HepG2 (cell line): ENCODE measurements around the gene DEUP1. TPM values are rescaled to one million over a fixed set of nuclear protein-coding genes. Genes with fewer than 3 reads are reported as not detected.

Experiments
- ATAC-seq: fragments of 200-7000 bp; cut with Tn5 transposase; 3 replicates; pipeline ENCODE4 v1.9.1; 2020; ENCODE audit warnings: mild to moderate bottlenecking, moderate library complexity
- BruUV-seq: library from RNA; stranded (reverse); fragments of 400-500 nt; replicated peaks from 2 replicates; lab custom pipeline; 2021; lab: Mats Ljungman, UMichigan
- CTCF ChIA-PET: fragments of 300-600 bp; formaldehyde crosslinking; extraction: SDS; loops from one replicate; lab custom pipeline; 2021; ENCODE audit warnings: low total read pairs, inconsistent platforms, low intra/inter-chr PET ratio; lab: Yijun Ruan, JAX
- POLR2A ChIA-PET: fragments of 350-600 bp; sonication (Branson Sonifier 250); formaldehyde crosslinking; loops from one replicate; lab custom pipeline; 2020; ENCODE audit warnings: antibody characterized with exemption, inconsistent platforms; lab: Yijun Ruan, JAX
- DNase-seq: peaks from one replicate; pipeline ENCODE4 v3.0.0-alpha.2; 2015; ENCODE audit warnings: low spot score
- FAIRE-seq: peaks from 3 replicates; lab custom pipeline; 2011; peaks lifted over from hg19 to GRCh38; lab: Jason Lieb, UNC
- H2AFZ ChIP-seq: one replicate; pipeline ENCODE4 v1.6.1; 2011; ENCODE audit warnings: low read length, inconsistent platforms
- H3K27ac ChIP-seq: fragments of 300-600 bp; 3 replicates; pipeline ENCODE4 v1.8.0; 2011; ENCODE audit warnings: mixed run types, mild to moderate bottlenecking, mixed read lengths, low read length, inconsistent platforms; ENCODE audit not compliant: insufficient read depth; ENCODE audit errors: extremely low read length
- H3K27me3 ChIP-seq, 2 experiments: fragments of 200-600 bp in 1 of 2; 2 replicates in 1 of 2; 3 replicates in 1 of 2; pipeline versions ENCODE4 v1.6.0 to v1.8.0; 2011; ENCODE audit warnings: low read length in 2 of 2, mild to moderate bottlenecking in 2 of 2, moderate library complexity in 2 of 2, inconsistent platforms in 1 of 2; ENCODE audit not compliant: insufficient read depth in 2 of 2, control insufficient read depth in 1 of 2
- H3K36me3 ChIP-seq, 2 experiments: fragments of 200-600 bp in 1 of 2; replicated peaks in 1 of 2; 2 replicates in 1 of 2; 3 replicates in 1 of 2; pipeline versions ENCODE4 v1.5.1 to v1.8.0; 2011; ENCODE audit warnings: low read length in 2 of 2, inconsistent platforms in 1 of 2; ENCODE audit not compliant: insufficient read depth in 2 of 2, control insufficient read depth in 1 of 2
- H3K4me1 ChIP-seq: 2 replicates; pipeline ENCODE4 v1.5.1; 2012; ENCODE audit warnings: low read length, inconsistent platforms; ENCODE audit not compliant: insufficient read depth
- H3K4me2 ChIP-seq: 2 replicates; pipeline ENCODE4 v1.6.0; 2011; ENCODE audit warnings: low read depth, low read length, inconsistent platforms
- H3K4me3 ChIP-seq, 3 experiments: fragments of 200-600 bp in 1 of 3; sonication (generic), shearing (Covaris generic) in 1 of 3; replicated peaks in 1 of 3; 2 replicates each; pipeline ENCODE4 v1.5.1; 2011 to 2016; ENCODE audit warnings: low read length in 3 of 3, inconsistent platforms in 2 of 3, low read depth in 2 of 3, mild to moderate bottlenecking in 2 of 3, control low read depth in 1 of 3, mixed read lengths in 1 of 3; ENCODE audit not compliant: insufficient read depth in 1 of 3
- H3K79me2 ChIP-seq: one replicate; pipeline ENCODE4 v1.6.1; 2011; ENCODE audit warnings: low read length, inconsistent platforms; ENCODE audit not compliant: insufficient read depth
- H3K9ac ChIP-seq: 2 replicates; pipeline ENCODE4 v1.6.0; 2011; ENCODE audit warnings: mild to moderate bottlenecking, low read depth, low read length, inconsistent platforms; ENCODE audit not compliant: insufficient read depth
- H3K9me3 ChIP-seq: 2 replicates; pipeline ENCODE4 v1.5.1; 2012; ENCODE audit warnings: mild to moderate bottlenecking, low read length
- H4K20me1 ChIP-seq: 2 replicates; pipeline ENCODE4 v1.6.0; 2011; ENCODE audit warnings: inconsistent platforms, mild to moderate bottlenecking, low read length, moderate library complexity; ENCODE audit not compliant: insufficient read depth
- STAG1 ChIP-seq: sonication (generic); formaldehyde crosslinking; IDR thresholded peaks from 2 replicates; pipeline ENCODE4 v1.4.0; 2020; ENCODE audit warnings: missing genetic modification reagents
- ZFX ChIP-seq: sonication (generic); formaldehyde crosslinking; IDR thresholded peaks from 2 replicates; pipeline ENCODE4 v1.4.0; 2020; ENCODE audit warnings: mild to moderate bottlenecking, low read depth, missing genetic modification reagents, moderate library complexity
- WGBS: methylation state at CpG from one replicate; pipeline ENCODE4 v1.1.6; 2017; ENCODE audit warnings: low lambda C conversion rate; 5-methylcytosine and 5-hydroxymethylcytosine counted together
- in situ Hi-C: cut with HindIII; loops from 2 replicates; pipeline ENCODE4 v1.10.0; 2017; ENCODE audit warnings: low pct_unique_long_range_greater_than_20kb; ENCODE audit not compliant: extremely low pct_ligation_motif_present
- intact Hi-C: fragments of 100-400 bp; cut with micrococcal nuclease; formaldehyde crosslinking; loops from one replicate; pipeline ENCODE4 v1.10.0; 2022; ENCODE audit not compliant: unreplicated experiment
- polyA plus RNA-seq, 8 experiments: library from polyadenylated mRNA; depleted of rRNA in 3 of 8; stranded (reverse) in 7 of 8; unstranded in 1 of 8; fragments of >200 nt; fragmentation: Illumina TruSeq in 4 of 8; extraction: Trizol in 4 of 8; gene quantifications; 2 replicates each; pipeline versions ENCODE4 v1.2.1 to v1.2.3, GENCODE V29; 2011 to 2016; ENCODE audit warnings: low read depth in 4 of 8, missing spikeins in 1 of 8, mixed read lengths in 1 of 8; ENCODE audit not compliant: insufficient read depth in 1 of 8
- total RNA-seq, 5 experiments: library from RNA; depleted of rRNA; stranded (reverse); fragments of >200 nt; fragmentation: Illumina TruSeq; extraction: Trizol; gene quantifications; 2 replicates each; pipeline ENCODE4 v1.2.3, GENCODE V29; 2016; ENCODE audit warnings: low read depth in 1 of 5
- TF ChIP-seq, protein P1 (sequence below): sonication (generic); formaldehyde crosslinking; IDR thresholded peaks from 2 replicates; pipeline ENCODE4 v1.5.0; 2020; ENCODE audit warnings: missing genetic modification reagents
- TF ChIP-seq, protein P2 (sequence below): IDR thresholded peaks from 2 replicates; pipeline ENCODE4 v1.6.1; 2016
- TF ChIP-seq, protein P3 (sequence below): sonication (generic); formaldehyde crosslinking; IDR thresholded peaks from 2 replicates; pipeline ENCODE4 v1.5.1; 2020; ENCODE audit warnings: mild to moderate bottlenecking, missing genetic modification reagents, moderate library complexity

DEUP1 gene
- total and polyA plus RNA-seq, 2 of the 13 experiments (the other 11 are each of a cell fraction or from before 2014, with no cell fraction given) = not detected

DNA sequence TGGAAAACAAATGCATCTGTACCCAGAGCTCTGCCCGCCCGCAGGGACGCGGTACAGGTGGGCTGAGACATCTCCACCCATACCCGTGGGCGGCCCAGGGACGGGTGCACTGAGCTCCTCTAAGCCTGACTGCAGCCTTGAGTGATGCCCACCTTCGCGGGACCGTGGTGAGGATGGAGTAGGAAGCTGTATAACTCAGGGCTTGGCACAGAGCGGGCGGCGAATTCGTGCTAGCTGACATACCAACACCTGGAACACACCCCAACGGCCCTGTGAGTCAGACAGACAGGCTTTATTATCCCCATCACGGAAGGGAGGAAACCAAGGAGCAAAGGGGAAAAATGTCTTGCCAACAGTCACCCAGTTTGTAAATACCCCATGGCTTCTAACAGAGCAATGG, 150.7 kb downstream of the DEUP1 start:
- no peak for FAIRE-seq
- Histone ChIP-seq H3K4me2 (no peak overlapping the region), H3K79me2 (no peaks in the 10 kb centered on the region), H3K4me1 (peaks cover 7% of the 10 kb centered on the region), H3K36me3 (peaks cover 3 to 4% of the 10 kb centered on the region in 2 experiments; a peak in 3 of 5 replicates), H2AFZ (no peak overlapping the region), H3K9me3 (no peaks in the 10 kb centered on the region), H3K9ac (no peak overlapping the region), H4K20me1 (no peaks in the 10 kb centered on the region), H3K27me3 (no peaks in the 10 kb centered on the region), H3K4me3 (no peak overlapping the region), H3K27ac (no peak overlapping the region)
- no peak for DNase-seq
- WGBS = 83% methylated on average over 2 of the region's 16 CpGs
- in situ Hi-C loops = no loop called here
- intact Hi-C loops = no loop called here
- TF ChIP-seq, protein P1, sequence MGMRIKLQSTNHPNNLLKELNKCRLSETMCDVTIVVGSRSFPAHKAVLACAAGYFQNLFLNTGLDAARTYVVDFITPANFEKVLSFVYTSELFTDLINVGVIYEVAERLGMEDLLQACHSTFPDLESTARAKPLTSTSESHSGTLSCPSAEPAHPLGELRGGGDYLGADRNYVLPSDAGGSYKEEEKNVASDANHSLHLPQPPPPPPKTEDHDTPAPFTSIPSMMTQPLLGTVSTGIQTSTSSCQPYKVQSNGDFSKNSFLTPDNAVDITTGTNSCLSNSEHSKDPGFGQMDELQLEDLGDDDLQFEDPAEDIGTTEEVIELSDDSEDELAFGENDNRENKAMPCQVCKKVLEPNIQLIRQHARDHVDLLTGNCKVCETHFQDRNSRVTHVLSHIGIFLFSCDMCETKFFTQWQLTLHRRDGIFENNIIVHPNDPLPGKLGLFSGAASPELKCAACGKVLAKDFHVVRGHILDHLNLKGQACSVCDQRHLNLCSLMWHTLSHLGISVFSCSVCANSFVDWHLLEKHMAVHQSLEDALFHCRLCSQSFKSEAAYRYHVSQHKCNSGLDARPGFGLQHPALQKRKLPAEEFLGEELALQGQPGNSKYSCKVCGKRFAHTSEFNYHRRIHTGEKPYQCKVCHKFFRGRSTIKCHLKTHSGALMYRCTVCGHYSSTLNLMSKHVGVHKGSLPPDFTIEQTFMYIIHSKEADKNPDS (CRISPR knock-in tag) = no peak
- TF ChIP-seq, protein P2, sequence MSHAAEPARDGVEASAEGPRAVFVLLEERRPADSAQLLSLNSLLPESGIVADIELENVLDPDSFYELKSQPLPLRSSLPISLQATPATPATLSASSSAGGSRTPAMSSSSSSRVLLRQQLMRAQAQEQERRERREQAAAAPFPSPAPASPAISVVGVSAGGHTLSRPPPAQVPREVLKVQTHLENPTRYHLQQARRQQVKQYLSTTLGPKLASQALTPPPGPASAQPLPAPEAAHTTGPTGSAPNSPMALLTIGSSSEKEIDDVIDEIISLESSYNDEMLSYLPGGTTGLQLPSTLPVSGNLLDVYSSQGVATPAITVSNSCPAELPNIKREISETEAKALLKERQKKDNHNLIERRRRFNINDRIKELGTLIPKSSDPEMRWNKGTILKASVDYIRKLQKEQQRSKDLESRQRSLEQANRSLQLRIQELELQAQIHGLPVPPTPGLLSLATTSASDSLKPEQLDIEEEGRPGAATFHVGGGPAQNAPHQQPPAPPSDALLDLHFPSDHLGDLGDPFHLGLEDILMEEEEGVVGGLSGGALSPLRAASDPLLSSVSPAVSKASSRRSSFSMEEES (CRISPR knock-in tag) = no peak
- no peak for ATAC-seq
- no TSS peak for BruUV-seq
- POLR2A ChIA-PET = no interaction called here
- CTCF ChIA-PET = no interaction called here

DNA sequence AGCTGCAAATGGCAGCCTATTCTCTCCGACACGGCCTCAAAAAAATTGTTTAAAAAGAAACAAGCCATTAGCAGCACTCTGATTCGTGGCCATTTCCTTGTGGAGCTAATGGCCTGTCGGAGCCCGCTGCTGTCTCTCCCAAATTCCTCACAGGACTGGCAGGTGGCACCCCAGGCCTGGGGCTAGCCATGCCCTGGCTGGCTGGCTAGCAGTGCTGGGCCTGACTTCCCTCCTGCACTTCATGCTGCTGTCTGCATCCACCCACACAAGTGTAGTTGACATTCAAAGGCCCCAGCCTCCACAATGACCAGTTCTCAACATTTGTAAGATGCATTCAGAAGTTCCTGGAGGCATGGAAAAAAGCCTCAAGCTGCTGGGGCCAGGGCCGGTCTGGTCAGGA, 151.2 kb downstream of the DEUP1 start:
- POLR2A ChIA-PET = no interaction called here
- no peaks in the 10 kb centered on the region for H3K27me3 ChIP-seq
- TF ChIP-seq ZFX (CRISPR knock-in tag) = no peak
- TF ChIP-seq STAG1 (CRISPR knock-in tag) = peak; percentile 42
- TF ChIP-seq, protein P3, sequence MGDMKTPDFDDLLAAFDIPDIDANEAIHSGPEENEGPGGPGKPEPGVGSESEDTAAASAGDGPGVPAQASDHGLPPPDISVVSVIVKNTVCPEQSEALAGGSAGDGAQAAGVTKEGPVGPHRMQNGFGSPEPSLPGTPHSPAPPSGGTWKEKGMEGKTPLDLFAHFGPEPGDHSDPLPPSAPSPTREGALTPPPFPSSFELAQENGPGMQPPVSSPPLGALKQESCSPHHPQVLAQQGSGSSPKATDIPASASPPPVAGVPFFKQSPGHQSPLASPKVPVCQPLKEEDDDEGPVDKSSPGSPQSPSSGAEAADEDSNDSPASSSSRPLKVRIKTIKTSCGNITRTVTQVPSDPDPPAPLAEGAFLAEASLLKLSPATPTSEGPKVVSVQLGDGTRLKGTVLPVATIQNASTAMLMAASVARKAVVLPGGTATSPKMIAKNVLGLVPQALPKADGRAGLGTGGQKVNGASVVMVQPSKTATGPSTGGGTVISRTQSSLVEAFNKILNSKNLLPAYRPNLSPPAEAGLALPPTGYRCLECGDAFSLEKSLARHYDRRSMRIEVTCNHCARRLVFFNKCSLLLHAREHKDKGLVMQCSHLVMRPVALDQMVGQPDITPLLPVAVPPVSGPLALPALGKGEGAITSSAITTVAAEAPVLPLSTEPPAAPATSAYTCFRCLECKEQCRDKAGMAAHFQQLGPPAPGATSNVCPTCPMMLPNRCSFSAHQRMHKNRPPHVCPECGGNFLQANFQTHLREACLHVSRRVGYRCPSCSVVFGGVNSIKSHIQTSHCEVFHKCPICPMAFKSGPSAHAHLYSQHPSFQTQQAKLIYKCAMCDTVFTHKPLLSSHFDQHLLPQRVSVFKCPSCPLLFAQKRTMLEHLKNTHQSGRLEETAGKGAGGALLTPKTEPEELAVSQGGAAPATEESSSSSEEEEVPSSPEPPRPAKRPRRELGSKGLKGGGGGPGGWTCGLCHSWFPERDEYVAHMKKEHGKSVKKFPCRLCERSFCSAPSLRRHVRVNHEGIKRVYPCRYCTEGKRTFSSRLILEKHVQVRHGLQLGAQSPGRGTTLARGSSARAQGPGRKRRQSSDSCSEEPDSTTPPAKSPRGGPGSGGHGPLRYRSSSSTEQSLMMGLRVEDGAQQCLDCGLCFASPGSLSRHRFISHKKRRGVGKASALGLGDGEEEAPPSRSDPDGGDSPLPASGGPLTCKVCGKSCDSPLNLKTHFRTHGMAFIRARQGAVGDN = 0 out of 2 replicates have a peak, but pooled peaks have one; percentile 10
- H2AFZ ChIP-seq = no peak overlapping the region
- no TSS peak for BruUV-seq
- intact Hi-C loops (no loop called here), in situ Hi-C loops (no loop called here)
- no peak overlapping the region for H3K9ac ChIP-seq
- no peaks in the 10 kb centered on the region for H3K9me3 ChIP-seq
- no peak overlapping the region for H3K27ac ChIP-seq
- H4K20me1 ChIP-seq = peaks cover 3% of the 10 kb centered on the region; the same call in 1 of the 2 replicates
- no peak overlapping the region for H3K4me3 ChIP-seq
- peaks cover 0 to 4% of the 10 kb centered on the region in 2 experiments; a peak in 3 of 5 replicates for H3K36me3 ChIP-seq
- H3K4me1 ChIP-seq = peaks cover 11% of the 10 kb centered on the region
- no peak overlapping the region for H3K4me2 ChIP-seq
- no peak for DNase-seq
- 100% methylated on average over 3 of the region's 6 CpGs for WGBS
- CTCF ChIA-PET = no interaction called here
- FAIRE-seq = no peak
- H3K79me2 ChIP-seq = no peaks in the 10 kb centered on the region
- ATAC-seq = no peak; the same call in 2 of the 3 replicates
